ENCODE measurements around the gene SYT12. TPM values are rescaled to one million over a fixed set of nuclear protein-coding genes. Genes with fewer than 3 reads are reported as not detected.
"Not testable (repeated sequence)": the region's sequence is repeated elsewhere in the genome, so short reads cannot be mapped to it uniquely, and the experiment has no call there.

SYT12 gene
- total RNA-seq, 1 donor from 2014 or later: 2.2 TPM

DNA sequence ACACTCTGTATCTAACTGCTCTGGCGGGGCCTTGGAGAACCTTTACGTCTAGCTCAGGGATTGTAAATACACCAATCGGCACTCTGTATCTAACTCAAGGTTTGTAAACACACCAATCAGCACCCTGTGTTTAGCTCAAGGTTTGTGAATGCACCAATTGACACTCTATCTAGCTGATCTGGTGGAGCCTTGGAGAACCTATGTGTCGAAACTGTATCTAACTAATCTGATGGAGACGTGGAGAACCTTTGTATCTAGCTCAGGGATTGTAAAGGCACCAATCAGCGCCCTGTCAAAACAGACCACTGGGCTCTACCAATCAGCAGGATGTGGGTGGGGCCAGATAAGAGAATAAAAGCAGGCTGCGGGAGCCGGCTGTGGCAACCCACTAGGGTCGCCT lies 33.6 kb upstream of the SYT12 start:
- intact Hi-C loops (cut with DNase I); DNase-seq (ENCODE audit: low spot score): not testable (repeated sequence)

- no peak for DNase-seq (ENCODE audit: low spot score)
- intact Hi-C loops (cut with DNase I): no loop called here
Measured at GRCh38 chr11:66992041-66992440, 30.9 kb upstream of the SYT12 start.

GRCh38 chr11:66996609-66997273 lies 26.2 kb upstream of the SYT12 start:
- intact Hi-C loops (cut with DNase I): no loop called here

GRCh38 chr11:66999555-66999954 lies 23.4 kb upstream of the SYT12 start:
- no peak for DNase-seq (ENCODE audit: low spot score)
- intact Hi-C loops (cut with DNase I): no loop called here

More at GRCh38 chr11:66996609-66997273, 26.2 kb upstream of the SYT12 start:
- DNase-seq (ENCODE audit: low spot score): no peak

- DNase-seq (ENCODE audit: low spot score): no peak
Measured at GRCh38 chr11:67001332-67001731, 21.6 kb upstream of the SYT12 start.

GRCh38 chr11:67002297-67002913 lies 20.5 kb upstream of the SYT12 start:
- intact Hi-C loops (cut with DNase I): no loop called here
- no peak for DNase-seq (ENCODE audit: low spot score)

More at GRCh38 chr11:67001332-67001731, 21.6 kb upstream of the SYT12 start:
- intact Hi-C loops (cut with DNase I): no loop called here

DNA sequence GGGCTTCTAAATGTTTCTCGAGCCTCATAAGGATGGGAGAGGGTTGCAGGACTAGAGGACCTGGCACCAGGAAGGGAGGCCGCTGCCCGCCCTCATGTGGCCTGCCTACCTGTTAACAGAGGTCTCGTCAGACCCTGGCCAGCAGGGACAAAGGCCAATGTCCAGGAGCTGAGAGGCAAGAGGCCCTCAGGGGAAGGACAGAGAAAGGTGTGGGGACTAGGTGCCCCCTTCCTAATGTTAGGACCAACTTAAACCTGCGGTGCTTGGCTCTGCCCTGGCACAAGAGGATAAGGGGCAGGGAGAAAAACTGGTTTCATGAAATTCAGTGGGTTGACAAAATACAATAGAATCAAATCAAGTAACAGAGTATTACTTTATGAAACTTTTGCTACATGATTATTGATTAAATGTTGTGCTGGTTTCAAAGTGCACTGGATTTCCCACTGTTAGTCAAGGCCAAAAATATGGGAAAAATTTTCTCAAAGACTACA lies 20.0 kb upstream of the SYT12 start:
- intact Hi-C loops (cut with DNase I): no loop called here
- DNase-seq (ENCODE audit: low spot score): no peak

DNA sequence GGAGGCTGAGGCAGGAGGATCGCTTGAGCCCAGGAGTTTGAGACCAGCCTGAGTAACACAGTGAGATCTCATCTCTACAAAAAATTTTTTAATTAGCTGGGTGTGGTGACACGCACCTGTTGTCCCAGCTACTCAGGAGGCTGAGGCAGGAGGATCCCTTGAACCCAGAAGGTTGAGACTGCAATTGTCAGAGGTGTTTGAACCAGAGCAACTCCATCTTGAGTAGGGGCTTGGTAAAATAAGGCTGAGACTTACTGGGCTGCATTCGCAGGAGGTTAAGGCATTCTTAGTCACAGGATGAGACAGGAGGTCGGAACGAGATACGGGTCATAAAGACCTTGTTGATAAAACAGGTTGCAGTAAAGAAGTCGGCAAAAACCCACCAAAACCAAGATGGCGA lies 17.7 kb upstream of the SYT12 start:
- DNase-seq (ENCODE audit: low spot score); intact Hi-C loops (cut with DNase I): not testable (repeated sequence)

GRCh38 chr11:67006029-67006884 lies 16.7 kb upstream of the SYT12 start:
- no peak for DNase-seq (ENCODE audit: low spot score)
- intact Hi-C loops (cut with DNase I): no loop called here

- no peak for DNase-seq (ENCODE audit: low spot score)
Measured at GRCh38 chr11:67007126-67007525, 15.8 kb upstream of the SYT12 start.

GRCh38 chr11:67010296-67010905 lies 12.5 kb upstream of the SYT12 start:
- DNase-seq (ENCODE audit: low spot score): no peak
- intact Hi-C loops (cut with DNase I): no loop called here

More at GRCh38 chr11:67007126-67007525, 15.8 kb upstream of the SYT12 start:
- intact Hi-C loops (cut with DNase I): no loop called here

DNA sequence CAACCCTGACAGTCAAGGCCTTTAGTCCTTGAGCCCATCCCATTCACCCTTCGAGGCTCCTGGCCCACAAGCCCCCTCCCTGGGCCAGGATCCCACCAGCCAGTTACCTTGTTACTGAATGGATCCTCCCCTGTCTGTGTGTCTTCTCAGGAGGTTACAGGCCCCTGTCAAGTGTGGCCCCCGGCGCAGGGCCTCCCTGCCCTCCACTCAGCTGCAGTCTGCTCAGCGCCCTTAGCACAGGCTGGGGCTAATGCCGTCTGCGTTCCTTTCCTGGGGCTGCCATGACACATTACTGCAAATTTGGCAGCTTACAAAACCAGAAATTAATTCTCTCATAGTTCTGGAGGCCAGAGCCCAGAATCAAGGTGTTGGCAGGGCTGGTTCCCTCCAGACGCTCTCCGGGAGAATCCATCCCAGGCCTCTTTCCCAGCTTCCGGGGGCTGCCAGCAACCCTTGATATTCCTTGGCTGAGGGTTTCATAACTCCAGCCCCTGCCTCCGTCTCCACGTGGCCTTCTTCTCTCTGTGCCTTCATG lies 9.4 kb upstream of the SYT12 start:
- intact Hi-C loops (cut with DNase I): no loop called here

GRCh38 chr11:67014343-67014742 lies 8.6 kb upstream of the SYT12 start:
- intact Hi-C loops (cut with DNase I): no loop called here

More for the DNA sequence above, 9.4 kb upstream of the SYT12 start:
- no peak for DNase-seq (ENCODE audit: low spot score)

DNA sequence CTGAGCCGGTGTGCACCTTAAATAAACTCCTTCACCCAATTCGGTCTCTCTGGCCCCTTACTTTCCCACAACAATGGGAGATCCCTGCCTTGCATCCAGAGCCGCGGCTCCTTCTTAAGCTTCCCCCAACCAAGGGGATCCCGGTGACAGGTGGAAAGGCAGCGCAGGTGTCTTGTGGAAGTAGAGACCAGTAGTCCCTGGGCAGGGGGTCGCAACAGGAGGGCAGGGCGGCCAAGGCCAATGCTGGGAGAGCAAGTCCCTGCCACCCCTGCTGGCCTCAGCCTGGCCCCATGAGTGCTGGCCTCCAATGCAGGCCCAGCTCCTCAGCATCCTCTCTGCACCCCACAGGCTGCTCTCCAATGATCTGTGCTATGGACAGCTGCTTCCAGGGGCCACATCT lies 7.9 kb upstream of the SYT12 start:
- intact Hi-C loops (cut with DNase I): no loop called here
- DNase-seq (ENCODE audit: low spot score): no peak

More at GRCh38 chr11:67014343-67014742, 8.6 kb upstream of the SYT12 start:
- no peak for DNase-seq (ENCODE audit: low spot score)

DNA sequence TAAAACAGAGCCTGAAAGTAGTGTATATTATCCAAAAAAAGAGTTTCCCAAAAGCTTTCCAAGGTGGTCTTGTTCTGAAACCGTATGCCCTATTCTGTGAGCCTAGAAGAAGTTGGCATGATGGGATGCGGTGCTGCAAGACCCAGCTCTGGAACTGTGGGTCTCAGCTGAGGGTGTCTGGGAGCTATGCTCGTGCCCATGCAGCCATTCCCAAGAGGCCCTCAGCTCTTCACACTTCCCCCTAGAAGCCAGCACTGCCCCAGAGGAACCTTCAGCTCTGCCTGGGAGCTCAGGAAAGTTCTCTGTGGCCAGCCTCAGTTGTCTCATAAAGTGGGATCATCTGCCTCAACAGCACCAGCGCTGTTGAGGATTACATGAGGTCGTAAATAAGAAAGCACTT lies 6.4 kb upstream of the SYT12 start:
- no peak for DNase-seq (ENCODE audit: low spot score)
- intact Hi-C loops (cut with DNase I): no loop called here

DNA sequence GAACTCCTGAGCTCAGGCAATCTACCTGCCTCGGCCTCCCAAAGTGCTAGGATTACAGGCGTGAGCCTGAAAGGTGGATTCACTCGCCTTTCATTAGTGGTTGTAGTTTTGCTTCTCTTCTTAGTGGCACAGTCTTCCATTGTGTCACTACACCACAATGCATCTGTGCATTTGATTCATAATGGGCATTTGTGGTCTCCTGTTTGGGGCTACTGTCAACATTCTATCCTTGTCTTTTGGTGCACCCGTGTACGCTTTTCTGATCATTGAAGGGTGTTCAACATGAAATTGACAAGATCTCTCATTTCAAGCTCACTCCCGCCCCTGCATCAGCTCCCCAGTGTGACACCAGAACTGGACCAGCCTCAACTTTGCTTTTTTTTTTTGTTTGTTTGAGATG lies 2.0 kb upstream of the SYT12 start:
- intact Hi-C loops (cut with DNase I): no loop called here

GRCh38 chr11:67022341-67022933 lies 497 bp upstream of the SYT12 start:
- intact Hi-C loops (cut with DNase I): no loop called here
- DNase-seq (ENCODE audit: low spot score): no peak

More for the DNA sequence above, 2.0 kb upstream of the SYT12 start:
- no peak for DNase-seq (ENCODE audit: low spot score)

GRCh38 chr11:67023957-67024353 lies 1.0 kb downstream of the SYT12 start:
- intact Hi-C loops (cut with DNase I): no loop called here
- DNase-seq (ENCODE audit: low spot score): no peak

GRCh38 chr11:67024410-67024809 lies 1.5 kb downstream of the SYT12 start:
- DNase-seq (ENCODE audit: low spot score): no peak
- intact Hi-C loops (cut with DNase I): no loop called here

Measured in cardiac septum (tissue), 1 donor.